HL-60 (cell line): ENCODE results near the gene SMCO2.

Experiments
- GABPA ChIP-seq: IDR thresholded peaks from 2 replicates; pipeline ENCODE4 v1.6.1; 2012; ENCODE audit warnings: low read depth
- POLR2AphosphoS5 ChIP-seq: IDR thresholded peaks from 2 replicates; pipeline ENCODE4 v1.6.1; 2012; ENCODE audit warnings: low read depth
- TF ChIP-seq, protein P1 (sequence below): IDR thresholded peaks from one replicate; pipeline ENCODE4 v1.5.1; 2011; ENCODE audit warnings: low read length, control low read depth, inconsistent platforms; ENCODE audit not compliant: insufficient read depth

DNA sequence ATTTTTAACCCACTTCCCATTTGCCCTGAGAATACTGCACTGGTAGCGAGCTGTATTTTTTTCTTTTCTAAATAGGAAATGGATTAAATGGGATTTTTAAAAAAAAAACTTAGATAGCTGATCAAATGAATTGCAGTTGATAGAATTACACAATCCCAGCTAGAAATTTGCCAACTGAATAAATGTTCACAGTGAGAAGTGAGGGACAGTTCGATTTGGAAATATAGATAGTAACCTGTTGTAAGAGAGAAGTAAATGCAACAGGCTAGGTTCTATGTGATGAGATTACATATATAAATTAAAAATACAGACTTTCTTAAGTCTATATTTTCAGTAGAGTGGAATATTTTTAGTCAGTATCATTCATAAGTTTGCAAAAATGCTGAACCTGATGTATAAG is 48.1 kb upstream of the SMCO2 start:
- TF ChIP-seq, protein P1, sequence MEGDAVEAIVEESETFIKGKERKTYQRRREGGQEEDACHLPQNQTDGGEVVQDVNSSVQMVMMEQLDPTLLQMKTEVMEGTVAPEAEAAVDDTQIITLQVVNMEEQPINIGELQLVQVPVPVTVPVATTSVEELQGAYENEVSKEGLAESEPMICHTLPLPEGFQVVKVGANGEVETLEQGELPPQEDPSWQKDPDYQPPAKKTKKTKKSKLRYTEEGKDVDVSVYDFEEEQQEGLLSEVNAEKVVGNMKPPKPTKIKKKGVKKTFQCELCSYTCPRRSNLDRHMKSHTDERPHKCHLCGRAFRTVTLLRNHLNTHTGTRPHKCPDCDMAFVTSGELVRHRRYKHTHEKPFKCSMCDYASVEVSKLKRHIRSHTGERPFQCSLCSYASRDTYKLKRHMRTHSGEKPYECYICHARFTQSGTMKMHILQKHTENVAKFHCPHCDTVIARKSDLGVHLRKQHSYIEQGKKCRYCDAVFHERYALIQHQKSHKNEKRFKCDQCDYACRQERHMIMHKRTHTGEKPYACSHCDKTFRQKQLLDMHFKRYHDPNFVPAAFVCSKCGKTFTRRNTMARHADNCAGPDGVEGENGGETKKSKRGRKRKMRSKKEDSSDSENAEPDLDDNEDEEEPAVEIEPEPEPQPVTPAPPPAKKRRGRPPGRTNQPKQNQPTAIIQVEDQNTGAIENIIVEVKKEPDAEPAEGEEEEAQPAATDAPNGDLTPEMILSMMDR, result no peak
- TF ChIP-seq POLR2AphosphoS5 (no peak), GABPA (no peak)
